ENCODE results near the gene PIGQ. TPM values are rescaled to one million over a fixed set of nuclear protein-coding genes. Genes with fewer than 3 reads are reported as not detected.

PIGQ gene
- total and polyA plus RNA-seq, 2 experiments from 2014 or later, result 30.2 to 62.3 TPM

- TF ChIP-seq ZNF331 (CRISPR knock-in tag; IDR thresholded peaks at IDR 0.05; ENCODE audit: low read depth), result no peak
- no peak for TF ChIP-seq NANOG (IDR thresholded peaks at IDR 0.05; ENCODE audit: borderline replicate concordance)
- peak; percentile 32 for TF ChIP-seq EZH2 (IDR thresholded peaks at IDR 0.05; ENCODE audit: low read depth, unreplicated experiment)
- no peak for TF ChIP-seq JUNB (IDR thresholded peaks at IDR 0.05; ENCODE audit: unreplicated experiment)
- TF ChIP-seq CTCF (conservative IDR thresholded peaks at IDR 0.05; ENCODE audit: low read depth in 2 of 2), result no peak
- TF ChIP-seq REST (IDR thresholded peaks at IDR 0.05; ENCODE audit: unreplicated experiment), result no peak
These were observed 9.5 kb upstream of the PIGQ start, which contains the start of gene PRR35 (continued) for GRCh38 chr16:560204-560700.

DNA sequence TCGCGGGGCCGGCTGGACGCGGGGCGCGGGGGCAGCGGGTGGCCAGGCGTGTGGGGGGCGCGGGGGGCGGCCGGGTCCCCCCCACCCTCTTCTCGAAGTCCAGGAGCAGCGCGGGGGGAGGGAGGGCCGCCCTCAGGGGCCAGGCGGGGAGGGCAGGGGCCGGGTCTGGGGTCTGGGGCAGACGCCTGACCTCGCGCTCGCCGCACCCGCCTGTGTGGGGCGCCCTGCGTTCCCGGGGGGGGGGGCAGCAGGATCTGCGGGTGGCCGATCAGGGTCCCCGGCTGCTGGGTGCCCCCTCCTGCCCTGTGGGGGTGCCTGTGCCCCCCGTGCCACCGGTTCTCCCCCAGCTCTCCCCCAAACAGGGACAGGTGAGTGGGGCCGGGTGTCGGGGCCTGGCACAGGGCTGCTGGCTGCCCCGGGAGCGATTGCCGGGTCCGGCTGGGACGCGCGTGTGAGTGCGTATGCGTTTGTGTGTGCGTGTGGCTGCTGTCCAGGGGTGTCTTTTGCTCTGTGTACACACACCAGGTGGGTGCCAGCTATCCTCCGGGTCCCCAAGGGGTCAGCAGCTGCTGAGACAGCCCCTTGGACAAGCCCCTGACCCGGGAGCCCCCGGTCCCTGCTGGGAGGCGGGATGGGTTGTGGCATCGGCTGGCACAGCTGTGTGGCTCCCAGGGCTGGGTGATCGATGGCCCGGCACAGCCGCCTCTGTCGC lies 8.9 kb upstream of the PIGQ start:
- H3K36me3 ChIP-seq (ENCODE audit: insufficient read depth), result no peaks in the 10 kb centered on the region
- Mint-ChIP-seq H3K4me3 (no peak overlapping the region), H3K36me3 (ENCODE audit: low read depth) (no peaks in the 10 kb centered on the region), H3K27ac (no peak overlapping the region), H3K4me1 (no peaks in the 10 kb centered on the region), H3K27me3 (ENCODE audit: insufficient read depth, low read depth, poor library complexity) (peaks cover 15% of the 10 kb centered on the region), H3K9me3 (no peaks in the 10 kb centered on the region)
- ATAC-seq (no peak), DNase-seq (ENCODE audit: low spot score) (no peak)
- peak overlapping the region; percentile 51; the same call in 1 of the 2 replicates for H3K4me2 ChIP-seq
- TF ChIP-seq POLR2AphosphoS5 (IDR thresholded peaks at IDR 0.05; ENCODE audit: low read depth), result no peak
- 0 out of 4 replicates have a peak, but pooled peaks of 1 of the 2 experiments have one; percentile 19 for TF ChIP-seq CTCF (conservative IDR thresholded peaks at IDR 0.05; ENCODE audit: low read depth in 2 of 2)
- TF ChIP-seq, protein P1, sequence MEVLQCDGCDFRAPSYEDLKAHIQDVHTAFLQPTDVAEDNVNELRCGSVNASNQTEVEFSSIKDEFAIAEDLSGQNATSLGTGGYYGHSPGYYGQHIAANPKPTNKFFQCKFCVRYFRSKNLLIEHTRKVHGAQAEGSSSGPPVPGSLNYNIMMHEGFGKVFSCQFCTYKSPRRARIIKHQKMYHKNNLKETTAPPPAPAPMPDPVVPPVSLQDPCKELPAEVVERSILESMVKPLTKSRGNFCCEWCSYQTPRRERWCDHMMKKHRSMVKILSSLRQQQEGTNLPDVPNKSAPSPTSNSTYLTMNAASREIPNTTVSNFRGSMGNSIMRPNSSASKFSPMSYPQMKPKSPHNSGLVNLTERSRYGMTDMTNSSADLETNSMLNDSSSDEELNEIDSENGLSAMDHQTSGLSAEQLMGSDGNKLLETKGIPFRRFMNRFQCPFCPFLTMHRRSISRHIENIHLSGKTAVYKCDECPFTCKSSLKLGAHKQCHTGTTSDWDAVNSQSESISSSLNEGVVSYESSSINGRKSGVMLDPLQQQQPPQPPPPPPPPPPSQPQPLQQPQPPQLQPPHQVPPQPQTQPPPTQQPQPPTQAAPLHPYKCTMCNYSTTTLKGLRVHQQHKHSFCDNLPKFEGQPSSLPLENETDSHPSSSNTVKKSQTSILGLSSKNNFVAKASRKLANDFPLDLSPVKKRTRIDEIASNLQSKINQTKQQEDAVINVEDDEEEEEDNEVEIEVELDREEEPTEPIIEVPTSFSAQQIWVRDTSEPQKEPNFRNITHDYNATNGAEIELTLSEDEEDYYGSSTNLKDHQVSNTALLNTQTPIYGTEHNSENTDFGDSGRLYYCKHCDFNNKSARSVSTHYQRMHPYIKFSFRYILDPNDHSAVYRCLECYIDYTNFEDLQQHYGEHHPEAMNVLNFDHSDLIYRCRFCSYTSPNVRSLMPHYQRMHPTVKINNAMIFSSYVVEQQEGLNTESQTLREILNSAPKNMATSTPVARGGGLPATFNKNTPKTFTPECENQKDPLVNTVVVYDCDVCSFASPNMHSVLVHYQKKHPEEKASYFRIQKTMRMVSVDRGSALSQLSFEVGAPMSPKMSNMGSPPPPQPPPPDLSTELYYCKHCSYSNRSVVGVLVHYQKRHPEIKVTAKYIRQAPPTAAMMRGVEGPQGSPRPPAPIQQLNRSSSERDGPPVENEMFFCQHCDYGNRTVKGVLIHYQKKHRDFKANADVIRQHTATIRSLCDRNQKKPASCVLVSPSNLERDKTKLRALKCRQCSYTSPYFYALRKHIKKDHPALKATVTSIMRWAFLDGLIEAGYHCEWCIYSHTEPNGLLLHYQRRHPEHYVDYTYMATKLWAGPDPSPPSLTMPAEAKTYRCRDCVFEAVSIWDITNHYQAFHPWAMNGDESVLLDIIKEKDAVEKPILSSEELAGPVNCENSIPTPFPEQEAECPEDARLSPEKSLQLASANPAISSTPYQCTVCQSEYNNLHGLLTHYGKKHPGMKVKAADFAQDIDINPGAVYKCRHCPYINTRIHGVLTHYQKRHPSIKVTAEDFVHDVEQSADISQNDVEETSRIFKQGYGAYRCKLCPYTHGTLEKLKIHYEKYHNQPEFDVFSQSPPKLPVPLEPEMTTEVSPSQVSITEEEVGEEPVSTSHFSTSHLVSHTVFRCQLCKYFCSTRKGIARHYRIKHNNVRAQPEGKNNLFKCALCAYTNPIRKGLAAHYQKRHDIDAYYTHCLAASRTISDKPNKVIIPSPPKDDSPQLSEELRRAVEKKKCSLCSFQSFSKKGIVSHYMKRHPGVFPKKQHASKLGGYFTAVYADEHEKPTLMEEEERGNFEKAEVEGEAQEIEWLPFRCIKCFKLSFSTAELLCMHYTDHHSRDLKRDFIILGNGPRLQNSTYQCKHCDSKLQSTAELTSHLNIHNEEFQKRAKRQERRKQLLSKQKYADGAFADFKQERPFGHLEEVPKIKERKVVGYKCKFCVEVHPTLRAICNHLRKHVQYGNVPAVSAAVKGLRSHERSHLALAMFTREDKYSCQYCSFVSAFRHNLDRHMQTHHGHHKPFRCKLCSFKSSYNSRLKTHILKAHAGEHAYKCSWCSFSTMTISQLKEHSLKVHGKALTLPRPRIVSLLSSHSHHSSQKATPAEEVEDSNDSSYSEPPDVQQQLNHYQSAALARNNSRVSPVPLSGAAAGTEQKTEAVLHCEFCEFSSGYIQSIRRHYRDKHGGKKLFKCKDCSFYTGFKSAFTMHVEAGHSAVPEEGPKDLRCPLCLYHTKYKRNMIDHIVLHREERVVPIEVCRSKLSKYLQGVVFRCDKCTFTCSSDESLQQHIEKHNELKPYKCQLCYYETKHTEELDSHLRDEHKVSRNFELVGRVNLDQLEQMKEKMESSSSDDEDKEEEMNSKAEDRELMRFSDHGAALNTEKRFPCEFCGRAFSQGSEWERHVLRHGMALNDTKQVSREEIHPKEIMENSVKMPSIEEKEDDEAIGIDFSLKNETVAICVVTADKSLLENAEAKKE (CRISPR knock-in tag; IDR thresholded peaks at IDR 0.05), result no peak
- H2AFZ ChIP-seq, result no peak overlapping the region
- no peaks in the 10 kb centered on the region for H4K20me1 ChIP-seq (replicated peaks; ENCODE audit: insufficient read depth)
- peaks cover 34% of the 10 kb centered on the region for H3K27me3 ChIP-seq (ENCODE audit: insufficient read depth)
- 0 out of 2 replicates have a peak, but pooled peaks cover 2% of the 10 kb centered on the region for H3F3A ChIP-seq (replicated peaks; ENCODE audit: low read depth)
- no peaks in the 10 kb centered on the region for H3K79me2 ChIP-seq (replicated peaks; ENCODE audit: insufficient read depth)
- H3K9me2 ChIP-seq (ENCODE audit: insufficient read depth), result no peaks in the 10 kb centered on the region
- H3K4me1 ChIP-seq (ENCODE audit: insufficient read depth), result no peaks in the 10 kb centered on the region; the same call in 1 of the 2 replicates
- H3K4me3 ChIP-seq, result peak overlapping the region; percentile 36; the same call in 1 of the 2 replicates
- no peak overlapping the region for H3K27ac ChIP-seq (ENCODE audit: low read depth)

Measured in GM23338 (cell line).